HUES48 (cell line): ENCODE data around the gene NCAPD2.

Source experiments
- H3K27ac ChIP-seq: one replicate; pipeline ENCODE4 v1.7.0; 2013; ENCODE audit warnings: low read depth, low read length, inconsistent platforms
- H3K27me3 ChIP-seq: 2 replicates; pipeline ENCODE4 v1.6.1; 2013; ENCODE audit warnings: mild to moderate bottlenecking, low read length; ENCODE audit not compliant: control insufficient read depth, insufficient read depth
- H3K36me3 ChIP-seq: 2 replicates; pipeline ENCODE4 v1.6.1; 2013; ENCODE audit warnings: low read length; ENCODE audit not compliant: control insufficient read depth, insufficient read depth
- H3K4me1 ChIP-seq: 2 replicates; pipeline ENCODE4 v1.6.1; 2013; ENCODE audit warnings: mild to moderate bottlenecking, low read length; ENCODE audit not compliant: control insufficient read depth, insufficient read depth
- H3K4me3 ChIP-seq: 2 replicates; pipeline ENCODE4 v1.5.1; 2013; ENCODE audit warnings: mild to moderate bottlenecking, low read depth, low read length
- H3K9ac ChIP-seq: 2 replicates; pipeline ENCODE4 v1.6.1; 2013; ENCODE audit warnings: mild to moderate bottlenecking, low read depth, low read length, moderate library complexity
- H3K9me3 ChIP-seq: 2 replicates; pipeline ENCODE4 v1.6.1; 2013; ENCODE audit warnings: low read length; ENCODE audit not compliant: control insufficient read depth, insufficient read depth

NCAPD2 gene

DNA sequence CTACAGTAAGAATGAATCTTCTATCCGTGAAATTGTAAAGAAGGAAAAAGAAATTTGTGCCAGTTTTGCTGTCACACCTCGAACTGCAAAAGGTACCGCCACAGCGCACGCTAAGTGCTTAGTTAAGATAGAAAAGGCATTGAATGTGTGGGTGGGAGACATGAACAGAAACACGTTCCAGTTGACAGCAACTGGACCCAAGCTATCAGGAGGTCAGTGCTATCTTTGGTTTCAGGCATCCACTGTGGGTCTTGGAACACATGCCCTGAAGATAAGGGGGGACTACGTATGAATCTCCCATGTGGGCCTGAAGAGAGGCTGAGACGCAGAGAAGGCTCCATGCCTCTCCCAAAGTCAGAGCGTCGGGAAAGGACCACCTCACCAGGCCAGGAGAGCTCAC, 52.1 kb downstream of the NCAPD2 start:
- Histone ChIP-seq H3K4me1 (peaks cover 1% of the 10 kb centered on the region), H3K4me3 (no peak overlapping the region), H3K9me3 (no peaks in the 10 kb centered on the region), H3K9ac (no peak overlapping the region), H3K27ac (no peak overlapping the region), H3K27me3 (no peaks in the 10 kb centered on the region), H3K36me3 (peaks cover 52% of the 10 kb centered on the region)

- no peaks in the 10 kb centered on the region for H3K27me3 ChIP-seq
- no peaks in the 10 kb centered on the region for H3K9me3 ChIP-seq
- H3K9ac ChIP-seq, result no peak overlapping the region
- H3K36me3 ChIP-seq, result peaks cover 55% of the 10 kb centered on the region
- peaks cover 8% of the 10 kb centered on the region; the same call in 1 of the 2 replicates for H3K4me1 ChIP-seq
- no peak overlapping the region for H3K27ac ChIP-seq
- H3K4me3 ChIP-seq, result no peak overlapping the region
These were observed 53.7 kb downstream of the NCAPD2 start for GRCh38 chr12:6547566-6547965.

DNA sequence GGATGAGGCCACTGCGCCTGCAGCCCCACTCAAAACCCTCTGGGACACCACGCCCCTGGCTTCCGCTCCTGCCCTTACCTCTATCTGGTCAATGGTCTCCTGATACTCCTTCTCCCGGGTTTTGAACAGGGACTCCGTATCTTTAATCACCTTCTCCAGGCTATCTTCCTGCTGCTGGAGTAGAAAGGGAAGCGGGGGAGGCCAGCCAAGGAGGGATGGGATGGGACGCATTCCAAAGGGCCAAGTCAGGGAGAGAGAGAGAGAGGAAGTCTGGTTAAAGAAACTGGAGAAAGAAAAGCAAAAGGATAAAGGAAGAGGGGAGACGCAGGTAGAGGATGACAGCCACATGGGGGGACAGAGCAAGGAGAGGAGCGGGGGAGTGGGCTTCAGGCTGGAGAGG, 54.1 kb downstream of the NCAPD2 start:
- Histone ChIP-seq H3K4me3 (no peak overlapping the region), H3K9me3 (no peaks in the 10 kb centered on the region), H3K27me3 (no peaks in the 10 kb centered on the region), H3K9ac (no peak overlapping the region), H3K36me3 (peaks cover 54% of the 10 kb centered on the region), H3K27ac (no peak overlapping the region), H3K4me1 (peaks cover 10% of the 10 kb centered on the region; the same call in 1 of the 2 replicates)

DNA sequence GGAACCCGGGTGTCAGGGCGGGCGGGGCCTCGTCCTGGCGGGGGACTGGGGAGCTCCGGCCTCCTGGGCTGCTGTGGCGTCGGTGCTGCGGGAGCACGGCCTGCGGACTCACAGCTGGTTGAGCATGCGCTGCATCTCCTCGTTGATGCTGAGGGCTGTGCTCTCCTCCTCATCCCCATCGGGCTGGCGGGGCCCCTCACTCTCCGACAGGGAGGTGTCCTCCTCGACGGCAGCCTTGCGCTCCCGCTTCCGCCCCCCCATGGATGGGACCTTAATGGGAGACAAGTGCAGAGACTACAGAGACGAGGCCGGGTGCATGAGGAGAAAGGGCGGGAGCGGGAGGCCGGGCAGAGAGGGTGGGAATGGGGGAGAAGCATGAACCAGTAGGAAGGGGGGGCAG, 54.7 kb downstream of the NCAPD2 start:
- no peaks in the 10 kb centered on the region for H3K27me3 ChIP-seq
- peaks cover 53% of the 10 kb centered on the region for H3K36me3 ChIP-seq
- no peak overlapping the region for H3K27ac ChIP-seq
- H3K4me3 ChIP-seq, result no peak overlapping the region
- H3K9ac ChIP-seq, result no peak overlapping the region
- H3K4me1 ChIP-seq, result peaks cover 14% of the 10 kb centered on the region; the same call in 1 of the 2 replicates
- H3K9me3 ChIP-seq, result no peaks in the 10 kb centered on the region

DNA sequence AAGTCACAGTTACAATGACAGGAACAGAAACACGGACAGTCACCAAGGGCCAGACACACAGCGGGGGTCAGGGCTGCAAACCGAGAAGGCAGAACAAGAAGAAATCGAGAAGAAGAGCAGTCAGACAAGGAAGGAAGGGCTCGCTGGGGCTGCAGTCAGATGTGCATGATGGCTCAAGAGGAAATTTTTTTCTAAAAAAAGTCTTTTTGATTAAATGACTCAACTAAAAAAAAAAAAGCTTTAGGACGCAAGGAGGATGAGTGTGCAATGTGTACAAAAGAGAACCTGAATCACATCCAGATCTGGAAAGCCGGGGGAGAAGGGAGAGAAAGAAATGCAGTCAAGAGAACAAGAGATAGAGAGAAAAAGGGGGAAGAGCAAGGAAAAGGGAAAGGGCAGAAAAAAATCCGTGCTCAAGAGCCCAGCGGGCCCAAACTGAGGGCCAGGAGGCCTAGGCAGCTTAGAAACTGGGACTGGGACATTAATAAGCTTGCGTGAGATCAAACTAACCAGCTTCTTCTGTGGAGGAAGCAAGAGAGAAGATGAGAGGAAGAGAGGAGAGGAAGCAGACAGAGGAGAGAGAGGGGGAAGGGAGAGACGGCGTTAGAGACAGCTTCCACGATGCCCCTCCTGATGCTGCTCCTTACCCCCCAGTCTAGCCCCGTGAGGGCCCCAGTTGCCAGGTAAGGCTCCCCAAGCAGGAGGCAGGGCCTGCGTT, 55.2 kb downstream of the NCAPD2 start:
- H3K4me1 ChIP-seq, result peaks cover 17% of the 10 kb centered on the region; the same call in 1 of the 2 replicates
- H3K27me3 ChIP-seq, result no peaks in the 10 kb centered on the region
- H3K9ac ChIP-seq, result no peak overlapping the region
- H3K9me3 ChIP-seq, result no peaks in the 10 kb centered on the region
- no peak overlapping the region for H3K27ac ChIP-seq
- peaks cover 53% of the 10 kb centered on the region for H3K36me3 ChIP-seq
- H3K4me3 ChIP-seq, result no peak overlapping the region

GRCh38 chr12:6549684-6550151, 55.8 kb downstream of the NCAPD2 start:
- Histone ChIP-seq H3K4me3 (no peak overlapping the region), H3K4me1 (peaks cover 22% of the 10 kb centered on the region), H3K27me3 (no peaks in the 10 kb centered on the region), H3K27ac (no peak overlapping the region), H3K9me3 (no peaks in the 10 kb centered on the region), H3K36me3 (peaks cover 48% of the 10 kb centered on the region), H3K9ac (no peak overlapping the region)

DNA sequence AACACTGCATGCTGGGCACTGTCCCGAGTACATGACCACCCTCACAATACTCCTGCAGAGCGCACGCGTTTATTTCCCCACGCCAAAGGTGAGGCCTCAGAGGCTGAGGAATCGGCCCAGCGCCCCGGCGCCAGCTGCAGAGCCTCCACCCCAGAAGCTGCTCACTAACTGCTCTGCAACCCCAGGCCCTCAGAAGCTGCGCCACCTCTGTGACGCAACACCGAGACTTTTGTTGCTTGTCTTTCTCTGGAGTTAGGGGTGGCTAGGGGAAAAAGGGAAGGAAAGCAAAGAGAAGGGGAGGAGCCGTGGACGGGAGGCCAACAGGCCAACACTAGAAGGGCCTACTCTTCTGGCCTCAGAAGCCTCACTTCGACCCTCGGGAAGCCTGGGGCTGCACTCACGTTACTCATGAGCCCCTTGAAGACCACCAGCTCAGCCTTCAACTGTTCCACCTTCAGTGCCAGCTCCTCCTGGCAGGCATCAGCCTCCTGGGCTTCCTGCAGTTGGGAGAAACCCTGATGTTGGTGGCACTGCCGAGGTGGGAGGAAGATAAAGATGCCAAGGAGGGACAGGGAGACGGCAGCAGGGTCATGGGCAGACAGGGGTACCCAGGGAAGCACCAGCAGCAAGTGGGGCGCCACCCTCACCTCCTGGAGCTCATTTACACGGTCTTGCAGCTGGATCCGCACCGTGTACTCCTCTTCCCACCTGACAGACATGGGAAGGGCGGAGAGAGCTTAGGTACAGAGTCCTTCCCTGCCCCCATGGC, 56.6 kb downstream of the NCAPD2 start:
- no peak overlapping the region for H3K4me3 ChIP-seq
- peaks cover 48% of the 10 kb centered on the region for H3K36me3 ChIP-seq
- no peak overlapping the region for H3K27ac ChIP-seq
- peaks cover 25% of the 10 kb centered on the region for H3K4me1 ChIP-seq
- H3K27me3 ChIP-seq, result no peaks in the 10 kb centered on the region
- H3K9me3 ChIP-seq, result no peaks in the 10 kb centered on the region
- H3K9ac ChIP-seq, result no peak overlapping the region

GRCh38 chr12:6551063-6551461, 57.2 kb downstream of the NCAPD2 start:
- H3K27me3 ChIP-seq, result no peaks in the 10 kb centered on the region
- H3K36me3 ChIP-seq, result peaks cover 42% of the 10 kb centered on the region
- no peaks in the 10 kb centered on the region for H3K9me3 ChIP-seq
- H3K9ac ChIP-seq, result no peak overlapping the region
- peaks cover 25% of the 10 kb centered on the region for H3K4me1 ChIP-seq
- H3K27ac ChIP-seq, result no peak overlapping the region
- no peak overlapping the region for H3K4me3 ChIP-seq

DNA sequence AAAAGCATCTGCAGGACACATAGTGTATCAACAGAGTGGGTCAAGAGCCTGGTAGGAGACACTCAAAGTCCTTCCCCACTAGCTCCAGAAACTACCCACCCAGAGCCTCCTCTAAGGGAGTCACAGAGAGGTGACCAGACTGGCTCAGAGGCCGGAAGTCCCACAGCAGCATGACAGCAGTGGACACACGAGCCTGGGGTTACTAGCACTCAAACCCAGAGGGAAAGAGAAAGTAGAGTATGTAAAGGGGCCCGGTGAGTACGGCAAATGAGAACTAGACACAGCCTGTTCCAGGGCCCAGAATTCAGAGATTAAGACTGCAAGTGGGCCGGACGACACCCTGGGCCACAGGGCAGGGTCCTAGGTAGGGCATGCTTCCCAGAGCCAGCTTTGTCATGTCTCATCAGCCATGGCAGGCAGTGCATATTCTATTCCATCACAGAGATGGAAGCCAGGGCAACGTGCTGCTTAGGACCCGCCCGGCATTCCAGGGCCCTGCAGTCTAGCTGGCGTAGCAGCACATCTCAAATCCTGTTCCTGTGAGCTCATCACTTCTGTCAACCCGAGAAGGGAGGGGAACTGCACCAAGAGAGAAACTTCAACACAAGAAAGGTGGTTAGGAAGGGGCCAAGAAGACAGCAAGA, 57.7 kb downstream of the NCAPD2 start:
- H3K36me3 ChIP-seq, result peaks cover 41% of the 10 kb centered on the region
- no peaks in the 10 kb centered on the region for H3K9me3 ChIP-seq
- H3K4me3 ChIP-seq, result no peak overlapping the region
- no peaks in the 10 kb centered on the region for H3K27me3 ChIP-seq
- no peak overlapping the region for H3K27ac ChIP-seq
- no peak overlapping the region for H3K9ac ChIP-seq
- peaks cover 25% of the 10 kb centered on the region for H3K4me1 ChIP-seq

DNA sequence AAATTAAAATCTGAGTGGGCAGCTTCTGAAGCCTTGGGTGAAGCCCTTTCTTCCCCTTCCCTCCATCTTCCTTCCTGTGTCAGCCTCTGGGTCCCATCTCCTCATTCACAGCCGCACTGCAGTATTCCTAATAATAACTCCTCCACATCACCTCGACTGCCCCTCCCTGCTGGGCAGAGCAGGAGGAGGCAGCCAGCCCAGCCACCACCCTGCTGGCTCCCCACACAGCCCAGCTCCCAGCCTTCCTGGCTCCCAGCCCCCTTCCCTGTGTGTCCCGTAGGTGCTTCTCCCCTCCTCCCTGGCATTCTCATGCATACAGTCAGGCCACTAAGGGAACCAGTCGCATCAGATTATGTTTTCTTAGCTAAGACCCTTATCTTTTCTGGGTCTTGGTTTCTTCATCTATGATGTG, 58.2 kb downstream of the NCAPD2 start:
- peaks cover 41% of the 10 kb centered on the region for H3K36me3 ChIP-seq
- no peaks in the 10 kb centered on the region for H3K27me3 ChIP-seq
- H3K9ac ChIP-seq, result no peak overlapping the region
- H3K27ac ChIP-seq, result no peak overlapping the region
- no peaks in the 10 kb centered on the region for H3K9me3 ChIP-seq
- peaks cover 25% of the 10 kb centered on the region for H3K4me1 ChIP-seq
- no peak overlapping the region for H3K4me3 ChIP-seq
